GM12801 (cell line): ENCODE results near the gene SCGB3A2.

ENCODE experiments used
- TF ChIP-seq, protein P1 (sequence below): IDR thresholded peaks from one replicate; pipeline ENCODE4 v1.5.1; 2011; ENCODE audit warnings: control low read depth; ENCODE audit not compliant: insufficient read length; ENCODE audit errors: extremely low read depth

Gene SCGB3A2, protein sequence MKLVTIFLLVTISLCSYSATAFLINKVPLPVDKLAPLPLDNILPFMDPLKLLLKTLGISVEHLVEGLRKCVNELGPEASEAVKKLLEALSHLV

DNA sequence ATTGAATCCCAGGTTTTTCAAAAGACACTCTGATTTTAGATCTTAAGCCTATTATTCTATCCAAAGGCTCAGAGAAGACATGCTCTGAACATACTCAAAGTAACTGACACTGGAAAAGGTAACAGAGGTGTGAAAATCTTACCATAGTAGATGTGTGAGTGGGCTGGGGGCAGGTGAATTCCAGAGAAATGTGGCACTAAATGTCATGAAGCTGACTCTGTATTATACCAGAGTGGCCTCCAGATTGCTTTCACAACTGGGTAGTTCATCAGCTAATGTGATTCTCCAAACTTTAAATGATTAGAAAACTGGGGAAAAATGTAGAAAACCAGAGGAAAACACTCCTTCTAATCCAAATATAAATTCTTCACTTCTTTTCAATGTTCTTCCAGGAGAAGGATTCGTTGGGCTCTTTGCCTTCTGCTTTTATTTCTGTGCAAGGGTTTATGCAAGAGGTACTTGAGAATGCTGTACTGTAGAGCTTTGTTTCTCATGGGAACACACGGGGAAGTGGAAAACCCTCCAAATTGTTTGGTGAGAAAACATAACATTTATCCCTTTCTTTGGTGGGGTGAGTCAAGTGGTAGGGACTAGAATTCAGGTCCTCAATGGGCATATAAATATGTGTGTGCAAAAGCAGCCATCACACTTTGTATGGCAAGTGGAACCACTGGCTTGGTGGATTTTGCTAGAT lies at the start of gene SCGB3A2:
SCGB3A2 (plus strand) TSS at position 646 of the 694 bp plus-strand sequence. CDS start 93 bp downstream, outside the sequence.
- TF ChIP-seq, protein P1, sequence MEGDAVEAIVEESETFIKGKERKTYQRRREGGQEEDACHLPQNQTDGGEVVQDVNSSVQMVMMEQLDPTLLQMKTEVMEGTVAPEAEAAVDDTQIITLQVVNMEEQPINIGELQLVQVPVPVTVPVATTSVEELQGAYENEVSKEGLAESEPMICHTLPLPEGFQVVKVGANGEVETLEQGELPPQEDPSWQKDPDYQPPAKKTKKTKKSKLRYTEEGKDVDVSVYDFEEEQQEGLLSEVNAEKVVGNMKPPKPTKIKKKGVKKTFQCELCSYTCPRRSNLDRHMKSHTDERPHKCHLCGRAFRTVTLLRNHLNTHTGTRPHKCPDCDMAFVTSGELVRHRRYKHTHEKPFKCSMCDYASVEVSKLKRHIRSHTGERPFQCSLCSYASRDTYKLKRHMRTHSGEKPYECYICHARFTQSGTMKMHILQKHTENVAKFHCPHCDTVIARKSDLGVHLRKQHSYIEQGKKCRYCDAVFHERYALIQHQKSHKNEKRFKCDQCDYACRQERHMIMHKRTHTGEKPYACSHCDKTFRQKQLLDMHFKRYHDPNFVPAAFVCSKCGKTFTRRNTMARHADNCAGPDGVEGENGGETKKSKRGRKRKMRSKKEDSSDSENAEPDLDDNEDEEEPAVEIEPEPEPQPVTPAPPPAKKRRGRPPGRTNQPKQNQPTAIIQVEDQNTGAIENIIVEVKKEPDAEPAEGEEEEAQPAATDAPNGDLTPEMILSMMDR: no peak

DNA sequence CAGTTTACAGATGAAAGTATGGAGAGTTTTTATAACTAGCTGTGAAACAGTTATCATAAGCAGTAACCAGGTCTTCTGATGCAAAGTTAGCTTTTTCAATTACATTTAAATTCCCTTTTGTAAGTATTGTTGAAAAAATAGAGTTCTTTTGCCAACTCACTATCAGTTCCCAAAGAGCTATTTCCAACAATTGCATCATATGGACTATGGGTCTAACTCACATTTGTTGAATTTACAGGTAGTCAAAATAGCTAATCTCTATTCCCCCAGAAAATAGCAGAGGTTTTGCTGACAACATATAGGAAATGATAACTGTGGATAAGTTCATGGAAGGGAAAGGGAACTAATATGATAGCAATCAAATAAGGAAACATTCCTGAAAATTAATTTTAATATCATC lies 48.5 kb upstream of the SCGB3A2 start:
- TF ChIP-seq, protein P1: no peak

DNA sequence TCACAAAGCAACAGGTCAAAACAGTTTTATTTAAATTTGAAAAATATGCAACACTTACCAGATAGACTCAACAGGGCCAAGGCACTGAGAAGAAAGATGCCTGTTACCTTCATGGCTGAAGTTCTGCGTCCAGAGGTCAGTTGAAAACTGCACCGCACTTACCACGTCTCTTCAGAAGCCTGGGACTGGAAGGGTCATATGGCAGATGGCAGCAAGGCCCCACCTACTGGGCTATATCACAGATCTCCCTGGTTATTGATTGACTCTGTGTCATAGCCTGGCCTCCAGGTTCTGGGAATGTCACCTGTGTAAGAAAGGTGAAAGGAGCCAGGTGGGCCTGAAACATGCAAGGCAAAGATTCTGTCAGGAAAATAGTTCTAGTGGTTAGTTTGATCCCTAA lies 47.0 kb upstream of the SCGB3A2 start, which contains the start of gene SPINK1:
SPINK1 (minus strand) TSS at position 207 of the 400 bp plus-strand sequence; CDS start at position 113, 94 bp downstream.
- TF ChIP-seq, protein P1: no peak

DNA sequence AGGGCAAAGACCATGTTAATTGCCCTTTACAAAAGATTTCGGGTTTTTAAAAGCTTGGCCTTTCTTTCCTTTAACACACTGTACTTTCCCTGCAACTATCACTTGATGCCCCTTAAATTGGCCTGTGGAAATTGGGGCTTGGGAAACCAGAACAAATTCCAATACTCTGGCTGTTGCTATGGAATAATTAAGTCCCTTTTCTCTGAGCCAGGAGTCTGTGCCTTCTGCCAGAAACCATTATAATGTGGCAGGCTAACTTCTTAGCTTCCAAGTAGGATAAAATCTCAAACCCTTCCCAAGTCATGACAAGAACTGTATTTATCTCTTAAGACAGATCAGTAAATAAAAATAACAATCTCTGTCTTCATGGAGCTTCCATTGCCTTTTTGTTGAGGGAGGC lies 46.0 kb upstream of the SCGB3A2 start:
- TF ChIP-seq, protein P1: no peak

DNA sequence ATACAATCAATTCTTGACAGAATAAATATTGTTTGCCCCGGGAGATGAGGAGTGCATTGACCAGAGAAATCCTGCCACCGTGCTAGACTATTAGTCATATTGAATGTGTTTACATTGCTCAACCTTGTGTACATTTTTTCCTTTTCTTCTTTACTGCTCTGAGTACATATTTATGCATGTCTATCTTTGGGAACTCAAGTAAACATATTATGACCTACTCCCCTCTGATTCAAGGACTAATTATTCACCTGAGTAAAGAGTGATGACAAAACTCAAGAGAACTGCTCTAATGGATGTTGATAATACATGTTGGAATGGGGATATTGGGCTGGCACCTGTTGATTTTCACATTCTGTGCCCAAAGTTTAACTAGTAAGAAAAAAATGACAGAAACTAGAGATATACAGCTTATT lies 43.1 kb upstream of the SCGB3A2 start:
- TF ChIP-seq, protein P1: no peak

DNA sequence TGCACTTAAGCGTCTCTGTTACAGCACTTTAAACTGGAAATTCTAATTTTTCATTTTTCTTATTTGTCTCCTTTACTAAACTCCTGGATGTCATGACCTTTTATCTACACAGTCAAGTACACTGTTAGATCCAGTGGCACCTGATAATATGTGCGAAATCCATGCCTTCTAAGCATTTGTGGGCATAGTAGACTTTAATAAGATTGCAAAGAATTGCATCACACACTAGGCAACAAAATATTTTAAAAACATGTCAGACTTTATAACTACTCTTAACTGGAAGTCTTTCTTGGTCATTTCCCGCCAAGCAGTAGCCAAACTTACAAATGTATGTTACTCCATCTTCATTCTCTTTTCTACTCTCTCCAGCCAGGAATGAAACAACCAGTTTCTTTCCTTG lies 42.1 kb upstream of the SCGB3A2 start:
- TF ChIP-seq, protein P1: no peak

DNA sequence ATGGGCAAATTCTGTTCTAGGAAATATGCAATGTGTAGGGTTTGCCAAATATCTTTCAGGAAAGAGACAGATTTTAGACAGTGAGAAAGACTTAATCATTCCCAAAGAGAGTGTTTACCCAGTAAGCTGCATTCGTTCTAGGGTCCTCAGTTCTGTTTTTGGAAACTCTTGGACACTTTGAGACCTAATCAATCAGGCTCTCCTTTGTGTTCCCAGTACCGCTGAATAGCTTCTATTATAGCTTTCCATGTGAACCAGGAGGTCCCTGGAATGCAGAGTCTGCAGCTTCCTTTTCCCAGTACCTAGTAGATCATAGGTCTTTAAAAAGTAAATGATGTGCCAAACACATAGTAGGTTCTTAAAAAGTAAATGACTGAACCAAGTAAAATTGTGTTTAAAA lies 35.6 kb upstream of the SCGB3A2 start:
- TF ChIP-seq, protein P1: no peak
